HG03342 (cell line): ENCODE results near the gene PLA2G1B.

ENCODE experiments used
- ATAC-seq: cut with Tn5 transposase; IDR thresholded peaks from one replicate; pipeline ENCODE4 v1.9.1; 2021; ENCODE audit warnings: mild to moderate bottlenecking, moderate library complexity; ENCODE audit not compliant: unreplicated experiment

PLA2G1B gene

DNA sequence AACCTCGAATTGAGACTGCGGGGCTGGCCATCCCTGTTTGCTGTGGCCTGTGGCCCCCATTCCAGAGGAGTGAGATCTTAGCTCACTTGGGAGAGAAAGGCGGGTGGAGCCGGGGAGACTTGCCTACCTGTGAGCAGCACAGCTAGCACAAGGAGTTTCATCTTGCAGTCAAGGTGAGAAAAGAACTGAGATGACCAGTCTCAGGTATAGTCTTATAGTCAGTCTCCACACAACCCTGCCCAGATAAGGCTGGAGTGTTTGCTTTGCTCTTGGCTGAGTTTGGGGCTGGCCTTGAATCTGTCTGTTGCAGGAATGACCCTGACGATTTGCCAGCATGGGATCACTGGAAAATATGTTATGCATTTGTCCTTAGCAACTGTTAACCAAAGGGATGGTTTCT is at the start of gene PLA2G1B:
PLA2G1B (minus strand) TSS at position 187 of the 400 bp plus-strand sequence; CDS start at position 161, 26 bp downstream.
- no peak for ATAC-seq

- ATAC-seq, result no peak
These were observed 49.5 kb upstream of the PLA2G1B start for GRCh38 chr12:120376934-120377572.

DNA sequence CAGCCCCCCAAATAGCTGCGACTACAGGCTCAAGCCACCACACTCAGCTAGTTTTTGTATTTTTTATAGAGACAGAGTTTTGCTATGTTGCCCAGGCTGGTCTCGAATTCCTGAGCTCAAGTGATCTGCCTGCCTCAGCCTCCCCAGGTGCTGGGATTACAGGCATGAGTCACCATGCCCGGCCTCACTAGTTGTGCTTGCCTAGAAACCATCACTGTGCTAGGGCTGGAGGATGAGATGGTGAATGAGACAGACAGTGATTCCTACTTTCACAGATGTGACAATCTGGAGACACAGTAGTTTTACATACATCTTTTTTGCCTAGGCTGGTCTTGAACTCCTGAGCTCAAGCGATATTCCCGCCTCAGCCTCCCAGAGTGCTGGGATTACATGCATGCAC is 48.8 kb upstream of the PLA2G1B start:
- ATAC-seq, result no peak

GRCh38 chr12:120376009-120376408 is 48.4 kb upstream of the PLA2G1B start:
- ATAC-seq, result no peak

DNA sequence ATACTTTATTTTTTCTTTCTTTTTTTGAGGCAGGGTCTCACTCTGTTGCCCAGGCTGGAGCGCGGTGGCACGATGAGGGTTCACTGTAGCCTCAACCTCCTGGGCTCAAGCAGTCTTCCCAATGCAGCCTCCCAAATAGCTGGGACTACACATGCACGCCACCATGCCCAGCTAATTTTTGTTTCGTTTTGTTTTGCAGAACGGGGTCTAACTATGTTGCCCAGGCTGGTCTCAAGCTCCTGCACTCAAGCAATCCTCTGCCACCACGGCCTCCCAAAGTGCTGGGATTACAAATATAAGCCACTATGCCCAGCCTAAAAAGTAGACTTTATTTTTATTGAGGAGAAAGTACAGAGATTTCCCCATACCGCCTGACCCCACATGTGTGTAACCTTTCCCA is 46.1 kb upstream of the PLA2G1B start:
- ATAC-seq, result no peak

GRCh38 chr12:120370343-120371243 is 43.0 kb upstream of the PLA2G1B start:
- no peak for ATAC-seq

DNA sequence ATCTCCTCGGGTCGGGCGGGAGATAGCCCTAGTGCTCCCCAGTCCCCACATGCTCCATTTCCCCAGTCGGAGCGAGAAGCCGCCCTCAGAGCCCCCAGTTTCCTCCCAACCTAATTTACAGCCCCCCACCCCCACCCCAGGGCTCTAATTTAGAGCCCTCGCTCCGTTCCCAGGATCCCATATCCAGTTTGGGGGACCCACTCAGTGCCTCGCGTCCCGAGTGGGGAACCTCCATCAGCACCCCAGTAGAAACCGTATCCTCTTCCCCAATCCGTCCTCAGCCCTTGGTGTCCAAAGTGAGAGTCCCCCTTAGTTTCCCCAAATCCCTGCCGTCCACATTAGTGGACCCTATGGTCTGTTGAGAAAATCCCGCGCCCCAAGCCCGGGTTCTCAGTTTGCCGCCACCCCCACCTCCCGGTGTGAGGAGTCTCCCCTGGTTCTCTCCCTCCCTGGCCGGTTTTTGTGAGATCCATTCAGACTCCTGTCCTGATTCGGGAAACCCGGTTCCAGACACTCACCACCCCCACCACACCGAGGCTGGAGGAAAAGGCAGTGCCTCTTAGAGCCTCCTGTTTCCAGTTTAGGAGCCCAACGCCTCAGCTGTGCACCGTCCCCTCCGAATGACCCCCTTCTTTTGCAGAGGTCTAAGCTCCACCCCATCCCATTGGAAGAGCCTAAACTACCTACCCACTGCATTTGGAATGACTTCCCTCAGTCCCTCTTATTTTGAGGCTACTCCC is 42.2 kb upstream of the PLA2G1B start:
- ATAC-seq, result no peak

- ATAC-seq, result no peak
These were observed 41.4 kb upstream of the PLA2G1B start, which contains the start of gene MSI1 for GRCh38 chr12:120368789-120369602. TSS of gene MSI1 (minus strand) at chr12:120369164. CDS start at chr12:120369091, 73 bp downstream.

DNA sequence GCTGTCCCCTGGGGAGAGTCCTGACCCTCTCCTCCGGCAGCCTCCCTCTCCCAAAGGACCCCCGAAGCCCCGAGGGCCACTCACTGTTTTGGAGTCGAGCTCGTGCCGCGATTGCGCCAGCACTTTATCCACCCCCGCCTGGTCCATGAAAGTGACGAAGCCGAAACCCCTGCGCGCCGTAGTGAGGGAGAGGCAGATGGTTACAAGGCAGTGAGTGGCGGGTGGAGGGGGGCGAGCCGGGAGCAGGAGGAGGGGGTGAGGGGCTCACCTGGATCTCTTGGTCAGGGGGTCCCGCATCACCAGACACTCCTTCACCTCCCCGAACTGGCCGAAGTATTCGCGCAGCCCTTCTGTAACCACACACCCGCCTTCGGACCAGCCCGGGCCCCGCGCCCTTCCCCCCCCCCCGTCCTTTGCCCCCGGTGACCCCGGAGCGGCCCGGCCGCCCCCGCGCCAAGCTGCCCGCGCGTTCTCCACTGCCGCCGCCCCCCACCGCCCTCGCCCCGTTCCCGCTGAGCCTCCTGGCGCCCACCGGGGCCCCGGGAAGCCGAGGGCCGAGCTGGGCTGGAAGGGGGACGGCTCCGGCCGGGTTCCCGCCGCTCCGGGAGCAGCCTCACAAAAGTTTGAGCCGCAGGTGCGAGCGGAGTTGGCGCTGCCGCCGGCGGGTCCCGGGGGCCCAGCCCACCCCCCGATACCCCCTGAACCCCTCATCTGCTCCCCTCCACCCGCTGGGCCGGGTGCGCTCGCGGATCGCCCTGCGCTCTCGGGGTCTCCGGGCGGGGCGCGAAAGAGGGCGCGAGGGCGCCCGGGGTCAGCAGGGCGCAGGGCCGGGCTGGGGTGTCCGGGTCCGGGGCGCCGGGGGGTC is 40.6 kb upstream of the PLA2G1B start:
- ATAC-seq, result no peak

DNA sequence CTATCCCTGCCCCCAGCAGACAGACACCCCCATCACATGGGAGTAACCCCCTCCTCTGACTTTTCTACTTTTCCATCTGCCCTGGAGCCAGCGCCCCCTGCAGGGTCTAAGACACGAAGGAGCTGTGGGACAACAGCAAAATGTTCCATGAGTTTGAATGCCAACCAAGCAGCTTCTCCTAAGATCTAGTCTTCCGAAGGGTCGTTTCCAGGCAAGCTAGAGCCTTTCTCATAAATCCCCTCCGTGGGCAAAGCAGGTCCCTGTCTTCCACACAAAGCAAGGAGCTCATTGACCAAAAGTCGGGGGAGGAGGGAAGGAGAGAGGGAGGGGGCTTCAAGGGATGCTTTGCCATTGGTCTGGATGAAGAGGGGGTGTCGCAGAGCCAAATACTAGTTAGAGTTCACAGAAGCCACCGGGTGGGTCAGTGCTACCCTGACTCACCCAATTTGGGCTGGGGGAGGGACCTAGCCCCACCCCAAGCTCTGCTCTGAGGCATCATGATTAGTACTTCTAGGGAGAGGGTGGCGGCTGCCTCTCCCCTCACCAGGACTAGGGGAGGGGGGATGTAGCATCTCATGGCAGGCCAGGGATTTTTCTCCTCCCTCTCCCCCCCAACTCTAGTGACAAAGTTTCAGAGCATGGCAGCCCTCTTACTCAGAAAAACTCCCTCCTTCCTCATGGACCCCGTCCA is 39.8 kb upstream of the PLA2G1B start:
- no peak for ATAC-seq

- no peak for ATAC-seq
These were observed 39.3 kb upstream of the PLA2G1B start for GRCh38 chr12:120366845-120367232.

- no peak for ATAC-seq
These were observed 38.7 kb upstream of the PLA2G1B start for GRCh38 chr12:120366341-120366705.

GRCh38 chr12:120365675-120366340 is 38.2 kb upstream of the PLA2G1B start:
- ATAC-seq, result no peak

GRCh38 chr12:120364487-120364886 is 36.9 kb upstream of the PLA2G1B start:
- no peak for ATAC-seq

DNA sequence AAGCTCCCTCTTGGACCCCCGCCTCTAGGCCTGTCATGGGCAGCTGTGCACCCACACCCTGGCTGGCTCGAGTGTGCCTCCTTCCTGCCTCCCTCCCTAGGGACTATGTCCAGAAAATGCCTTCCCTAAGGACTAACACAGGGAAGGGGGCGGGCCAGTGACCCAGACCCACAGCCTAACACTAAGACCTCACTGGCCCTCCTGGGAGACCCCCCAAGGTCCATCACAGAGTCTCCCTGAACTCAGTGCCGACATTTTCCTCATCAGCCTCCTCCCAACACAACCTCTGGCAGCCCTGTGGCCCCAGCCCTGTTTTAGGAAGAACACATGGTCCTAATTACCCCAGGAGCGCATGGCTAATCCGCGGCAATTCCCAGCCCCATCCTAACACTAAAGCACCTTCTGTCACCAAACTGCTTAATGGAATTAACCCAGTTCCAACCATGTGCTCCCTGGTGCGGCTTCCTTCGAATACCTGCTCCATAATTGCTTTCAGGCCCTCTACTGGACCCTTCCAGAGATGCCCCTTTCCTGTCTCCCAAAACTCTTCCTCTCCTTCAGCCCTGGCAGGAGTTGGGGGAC is 35.8 kb upstream of the PLA2G1B start:
- ATAC-seq, result no peak

DNA sequence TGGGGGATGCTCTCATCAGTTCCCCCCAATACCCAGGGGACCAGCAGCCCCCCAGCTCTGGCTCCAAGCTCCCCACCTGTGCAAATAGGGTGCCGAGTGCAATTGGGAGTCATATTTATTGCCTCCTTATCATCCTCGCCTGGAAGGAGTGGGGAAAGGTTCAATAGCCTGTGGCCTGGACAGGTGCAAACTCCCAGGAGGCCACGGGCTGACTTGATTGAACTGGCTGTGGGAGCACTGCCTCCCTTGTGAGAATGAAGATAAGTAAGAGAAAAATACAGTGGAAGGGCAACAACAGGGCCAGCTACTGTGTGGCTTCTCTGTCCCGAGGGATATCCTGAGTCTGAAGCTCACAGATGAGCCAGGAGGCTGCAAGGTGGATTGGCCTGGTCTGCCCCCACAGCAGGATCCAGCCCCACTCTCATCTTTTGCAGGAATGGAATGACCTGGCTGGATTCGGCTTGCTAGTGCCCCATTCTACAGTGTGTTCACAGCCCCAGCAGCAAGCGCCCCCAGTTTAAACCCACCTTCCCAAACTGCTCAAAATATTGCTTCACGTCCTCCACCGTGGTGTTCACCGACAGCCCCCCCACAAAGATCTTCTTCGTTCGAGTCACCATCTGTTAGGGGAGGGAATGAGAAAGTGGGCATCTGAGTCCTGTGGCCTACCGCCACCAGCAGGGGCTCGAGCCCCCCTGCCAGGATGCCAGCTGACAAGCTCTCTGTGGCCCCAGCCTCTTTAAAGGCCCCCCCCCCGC is 35.1 kb upstream of the PLA2G1B start:
- ATAC-seq, result no peak

- no peak for ATAC-seq
These were observed 34.1 kb upstream of the PLA2G1B start for GRCh38 chr12:120361506-120362208.
